Occipital lobe (tissue), 2 donors: ENCODE data around the gene LSR. TPM values are rescaled to one million over a fixed set of nuclear protein-coding genes. Genes with fewer than 3 reads are reported as not detected.

Experiments used
- DNase-seq: peaks from one replicate; lab custom pipeline; 2025; lab: John Stamatoyannopoulos, UW
- total RNA-seq: library from RNA; depleted of rRNA; stranded (reverse); fragments of >200 nt; gene quantifications from one replicate; pipeline ENCODE4 v1.2.3, GENCODE V29; 2014

The LSR gene
- total RNA-seq, 1 donor from 2014 or later, result 3.1 TPM

- no peak for DNase-seq
Measured at GRCh38 chr19:35267353-35267817, 18.6 kb downstream of the LSR start.

- DNase-seq, result no peak
Measured at GRCh38 chr19:35267818-35268535, 19.2 kb downstream of the LSR start.

GRCh38 chr19:35268536-35269437 is 20.0 kb downstream of the LSR start, which contains the start of gene USF2:
USF2 (plus strand) TSS chr19:35268962; CDS start chr19:35269102, 140 bp downstream.
- DNase-seq, result peak; percentile 63

GRCh38 chr19:35269438-35270117 is 20.8 kb downstream of the LSR start:
- DNase-seq, result peak; percentile 68

GRCh38 chr19:35270381-35270811 is 21.6 kb downstream of the LSR start:
- no peak for DNase-seq

- no peak for DNase-seq
Measured at GRCh38 chr19:35271546-35271945, 22.7 kb downstream of the LSR start.

- DNase-seq, result no peak
Measured at GRCh38 chr19:35272122-35272719, 23.4 kb downstream of the LSR start.

DNA sequence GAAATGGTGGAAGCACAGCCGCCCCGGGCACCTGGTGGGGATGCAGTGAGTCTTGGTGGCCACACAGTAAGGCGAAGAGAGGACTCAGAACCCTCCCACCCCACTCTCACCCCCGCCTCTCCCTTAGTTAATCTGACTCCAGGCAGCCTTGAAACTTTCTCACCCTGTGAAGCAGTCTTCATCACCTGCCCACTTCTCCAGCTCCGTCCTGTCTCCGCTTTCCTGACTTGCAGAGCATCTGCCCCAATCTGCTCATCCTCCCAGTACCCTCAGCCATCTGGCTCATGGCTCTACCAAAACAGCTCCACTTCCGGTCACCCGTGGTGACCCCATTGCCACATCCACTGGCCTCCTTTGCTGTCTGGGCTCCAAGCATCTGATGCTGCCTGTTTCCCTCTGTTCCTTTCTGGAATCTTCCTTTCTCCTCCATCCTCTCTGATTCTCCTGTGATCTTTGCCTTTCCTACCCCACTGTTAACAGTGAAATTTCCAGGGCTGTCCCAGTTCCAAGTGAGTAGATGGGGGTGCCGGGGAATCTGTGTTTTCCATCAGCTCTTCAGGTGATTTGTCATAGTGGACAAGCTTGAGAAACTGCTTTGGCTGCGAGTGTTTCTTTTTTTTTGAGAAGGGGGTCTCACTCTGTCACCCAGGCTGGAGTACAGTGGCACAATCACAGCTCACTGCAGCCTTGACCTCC is 24.3 kb downstream of the LSR start:
- no peak for DNase-seq

- DNase-seq, result no peak
Measured at GRCh38 chr19:35273686-35274259, 25.0 kb downstream of the LSR start.

DNA sequence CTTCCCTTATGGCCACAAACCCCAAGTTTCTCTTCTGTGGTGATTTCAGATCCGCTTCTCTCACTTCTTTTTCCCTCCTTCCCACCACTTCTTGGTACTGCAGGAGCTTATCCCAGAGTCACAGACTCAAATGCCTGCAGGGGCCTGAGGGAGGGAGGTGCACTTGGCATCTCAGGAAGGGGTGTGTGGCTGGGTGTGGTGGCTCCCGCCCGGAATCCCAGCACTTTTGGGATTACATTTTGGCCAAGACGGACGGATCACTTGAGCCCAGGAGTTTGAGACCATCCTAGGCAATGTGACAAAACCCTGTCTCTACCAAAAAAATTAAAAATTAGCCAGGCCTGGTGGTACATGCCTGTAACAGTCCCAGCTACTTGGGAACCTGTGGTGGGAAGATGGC is 25.5 kb downstream of the LSR start:
- no peak for DNase-seq

GRCh38 chr19:35276706-35277281 is 28.0 kb downstream of the LSR start:
- DNase-seq, result no peak

DNA sequence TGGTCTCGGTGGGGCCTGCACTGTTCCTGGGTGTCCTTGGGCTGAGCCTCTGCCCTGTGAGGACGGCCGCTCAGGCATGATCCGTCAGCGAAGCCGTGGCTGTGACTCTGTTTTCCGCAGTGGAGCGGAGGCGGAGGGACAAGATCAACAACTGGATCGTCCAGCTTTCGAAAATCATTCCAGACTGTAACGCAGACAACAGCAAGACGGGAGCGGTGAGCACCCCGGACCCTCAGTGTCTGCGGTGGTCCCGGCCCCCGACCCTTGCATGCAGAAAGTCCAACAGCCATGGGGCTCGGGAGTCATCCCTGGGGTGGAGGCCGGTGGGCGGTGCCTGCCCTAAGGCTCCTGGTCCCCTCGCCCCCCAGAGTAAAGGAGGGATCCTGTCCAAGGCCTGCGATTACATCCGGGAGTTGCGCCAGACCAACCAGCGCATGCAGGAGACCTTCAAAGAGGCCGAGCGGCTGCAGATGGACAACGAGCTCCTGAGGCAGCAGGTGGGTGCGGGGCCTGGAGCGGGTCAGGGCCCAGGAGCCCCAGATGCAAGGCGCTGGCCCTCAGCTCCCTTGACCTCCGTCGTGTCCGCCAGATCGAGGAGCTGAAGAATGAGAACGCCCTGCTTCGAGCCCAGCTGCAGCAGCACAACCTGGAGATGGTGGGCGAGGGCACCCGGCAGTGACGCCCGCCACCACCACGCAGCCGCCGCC is 29.9 kb downstream of the LSR start:
- no peak for DNase-seq

DNA sequence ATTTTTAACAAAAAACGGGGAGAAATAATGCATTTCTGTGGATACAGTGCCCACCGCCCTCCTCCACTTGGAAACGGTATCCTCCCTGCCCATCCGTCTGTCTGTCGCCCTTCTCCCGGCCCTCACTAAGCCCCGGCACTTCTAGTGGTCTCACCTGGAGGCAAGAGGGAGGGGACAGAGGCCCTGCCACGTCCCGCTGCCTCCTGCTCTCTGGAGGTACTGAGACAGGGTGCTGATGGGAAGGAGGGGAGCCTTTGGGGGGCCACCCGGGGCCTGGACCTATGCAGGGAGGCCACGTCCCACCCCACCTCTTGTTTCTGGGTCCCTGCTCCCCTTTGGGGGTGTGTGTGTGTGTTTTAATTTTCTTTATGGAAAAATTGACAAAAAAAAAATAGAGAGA is 30.6 kb downstream of the LSR start:
- no peak for DNase-seq

DNA sequence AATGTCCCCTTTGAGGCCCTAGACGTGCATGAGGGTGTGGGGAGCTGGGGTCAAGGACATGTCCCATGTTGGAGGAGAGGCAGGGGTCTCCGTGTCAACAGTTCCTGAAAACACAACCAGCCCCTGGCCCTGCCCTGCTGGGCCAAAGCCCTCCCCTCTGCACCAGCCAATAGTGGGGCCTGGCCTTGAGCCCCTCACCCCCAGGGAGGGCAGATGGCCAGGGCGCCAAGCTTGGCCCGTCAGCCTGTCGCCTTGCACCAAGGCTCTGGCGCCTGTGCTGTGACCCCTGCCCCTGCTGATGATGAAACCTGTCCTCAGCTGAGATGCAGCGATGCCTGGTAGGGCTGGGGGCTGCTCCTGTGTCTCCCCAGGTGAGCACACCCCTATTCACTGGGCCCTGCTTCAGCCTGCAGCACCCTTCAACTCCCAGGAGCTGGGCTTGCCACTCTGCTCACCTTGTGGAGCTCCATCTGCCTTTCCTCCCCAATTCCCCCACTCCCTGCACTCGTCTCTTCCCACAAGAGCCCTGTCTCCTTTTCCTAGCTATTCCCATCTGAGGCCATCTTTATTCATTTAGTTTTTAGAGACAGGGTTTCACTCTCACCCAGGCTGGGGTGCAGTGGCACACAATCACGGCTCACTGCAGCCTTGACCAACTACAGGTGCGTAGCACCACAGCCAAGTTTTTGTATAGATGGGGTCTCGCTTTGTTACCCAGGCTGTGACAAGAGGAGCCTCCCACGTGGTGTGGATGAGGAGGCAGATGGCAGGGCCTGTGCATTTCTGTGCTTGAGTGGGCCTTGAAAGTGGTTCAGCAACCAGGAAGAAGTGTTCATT is 31.4 kb downstream of the LSR start:
- DNase-seq, result no peak

DNA sequence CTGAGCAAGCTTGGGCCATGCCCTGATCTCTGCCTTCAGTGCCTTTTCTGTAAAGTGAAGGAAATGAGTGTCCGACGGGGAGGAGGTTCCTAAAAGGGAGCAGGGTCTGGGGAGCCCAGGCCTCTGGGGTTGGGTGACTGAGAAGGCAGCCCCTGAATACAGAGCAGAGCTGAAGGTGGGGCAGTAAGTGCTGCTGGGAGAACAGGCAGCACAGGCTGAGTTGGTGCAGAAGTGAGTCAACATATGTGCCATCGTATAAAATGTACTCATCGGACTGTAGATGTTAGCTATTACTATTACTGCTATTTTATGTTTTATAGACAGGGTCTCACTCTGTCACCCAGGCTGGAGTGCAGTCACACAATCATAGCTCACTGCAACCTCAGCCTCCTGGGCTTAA is 32.5 kb downstream of the LSR start:
- DNase-seq, result no peak

GRCh38 chr19:35284153-35285094 is 35.6 kb downstream of the LSR start:
- no peak for DNase-seq

GRCh38 chr19:35285095-35285449 is 36.3 kb downstream of the LSR start:
- no peak for DNase-seq
